Stimulated activated CD8-positive, alpha-beta memory T cell treated with anti-CD3 and anti-CD28 coated beads, Interleukin-12 subunit alpha, Interleukin-12 subunit beta, amount 100 ng/mL, for 24 hours (primary cell): Measurements from ENCODE around the gene NPHP4.
"Not testable (repeated sequence)": the region's sequence is repeated elsewhere in the genome, so short reads cannot be mapped to it uniquely, and the experiment has no call there.

Experiments used
- DNase-seq: peaks from one replicate; pipeline ENCODE4 v3.0.0-alpha.2; 2020; ENCODE audit errors: extremely low read depth

Gene NPHP4

GRCh38 chr1:5934058-5934884 is 58.0 kb downstream of the NPHP4 start:
- DNase-seq, result no peak

DNA sequence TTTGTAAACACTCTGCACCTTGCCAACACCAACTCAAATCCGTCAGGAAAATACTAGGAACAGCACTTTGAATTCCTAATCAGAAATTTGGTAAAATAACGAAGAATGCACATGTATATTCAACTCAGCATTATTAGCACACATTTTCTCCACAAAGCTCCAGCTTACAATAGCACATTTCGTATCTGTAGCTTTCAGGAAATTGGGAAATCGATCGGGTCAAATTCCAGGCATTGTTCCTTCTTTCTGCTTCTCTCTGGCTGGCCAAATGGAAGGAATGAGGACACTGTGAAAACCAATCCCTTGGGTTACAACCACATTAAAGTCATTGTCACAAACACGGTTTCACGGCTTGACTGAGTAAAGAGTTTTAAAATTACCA is 58.6 kb downstream of the NPHP4 start:
- DNase-seq, result no peak

GRCh38 chr1:5933050-5933449 is 59.2 kb downstream of the NPHP4 start:
- no peak for DNase-seq

GRCh38 chr1:5928714-5929400 is 63.4 kb downstream of the NPHP4 start:
- DNase-seq, result no peak

DNA sequence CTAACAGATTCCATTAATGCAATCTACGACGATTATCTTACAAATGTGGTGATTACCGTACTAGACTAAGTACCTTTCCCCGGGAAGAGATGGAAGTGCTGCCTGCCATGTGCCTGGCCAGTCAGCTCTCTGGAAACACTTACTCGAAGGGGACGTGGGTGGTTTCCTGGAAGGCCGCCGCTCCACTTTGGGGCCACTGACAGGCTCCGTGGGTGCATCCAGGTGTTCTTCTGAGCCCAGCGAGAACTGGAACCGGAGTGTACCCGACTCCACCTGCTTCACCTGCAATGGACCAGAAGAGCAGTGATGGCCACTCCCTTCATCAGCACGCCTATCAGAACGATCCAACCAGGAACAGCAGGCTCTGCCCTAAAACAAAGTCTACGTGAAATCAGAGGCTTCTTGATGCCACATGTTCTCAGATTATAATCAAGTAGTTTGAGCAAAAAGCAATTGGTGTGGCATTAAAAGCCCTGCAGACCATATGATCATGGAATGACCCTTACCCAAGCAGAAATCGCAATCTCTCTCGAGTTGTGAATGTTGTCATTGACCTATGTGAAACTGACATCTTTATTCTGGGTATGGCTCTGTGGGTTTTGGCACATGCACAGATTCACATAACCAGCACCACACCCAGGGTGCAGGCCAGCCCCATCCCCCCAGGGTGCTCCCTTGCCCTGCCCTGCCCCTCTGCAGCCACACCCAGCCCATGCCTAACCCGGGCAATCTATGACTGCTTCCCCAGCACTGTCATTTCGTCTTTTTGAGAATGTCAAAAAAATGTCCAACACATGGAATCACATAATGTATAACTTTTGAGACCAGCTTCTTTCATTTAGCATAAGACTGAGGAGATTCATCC is 64.5 kb downstream of the NPHP4 start:
- no peak for DNase-seq

- DNase-seq, result no peak
These were observed 65.4 kb downstream of the NPHP4 start for GRCh38 chr1:5926686-5927435.

GRCh38 chr1:5922700-5923330 is 69.4 kb downstream of the NPHP4 start:
- DNase-seq, result not testable (repeated sequence)

DNA sequence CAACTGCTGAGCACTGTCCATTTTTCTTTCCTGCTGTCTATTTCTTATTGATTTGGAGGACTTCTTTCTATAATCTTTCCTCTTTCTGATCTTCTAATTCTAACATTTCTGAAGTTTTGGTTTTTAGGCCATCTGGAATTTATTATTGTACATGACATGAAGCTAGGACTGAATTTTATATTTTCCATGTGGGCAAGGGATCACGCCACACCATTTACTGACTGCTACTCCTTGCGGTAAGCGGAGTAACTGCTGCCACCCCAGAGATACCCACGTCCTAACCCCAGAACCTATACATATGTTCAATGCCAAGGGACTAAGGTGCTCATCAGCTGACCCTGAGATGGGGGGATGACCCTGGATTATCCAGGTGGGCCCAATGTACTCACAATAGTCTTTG is 70.6 kb downstream of the NPHP4 start:
- DNase-seq, result no peak

DNA sequence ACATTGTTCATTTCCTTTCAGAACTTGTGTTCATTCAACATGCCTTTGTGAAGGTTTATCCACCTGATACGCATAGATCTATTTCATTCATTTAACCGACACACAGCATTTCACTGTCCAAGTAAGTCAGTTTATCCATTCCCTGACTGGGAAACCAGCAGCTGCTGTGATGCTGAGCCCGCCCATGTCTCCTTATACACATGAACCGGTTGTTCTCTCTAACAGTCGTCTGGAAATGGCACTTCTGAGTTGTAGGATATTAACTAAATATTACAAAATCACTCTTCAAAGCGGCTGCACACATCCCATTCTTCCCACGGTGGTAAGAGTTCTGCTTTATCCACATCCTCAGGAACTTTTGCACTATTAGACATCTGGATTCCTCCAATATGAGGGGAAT is 71.1 kb downstream of the NPHP4 start:
- DNase-seq, result no peak

DNA sequence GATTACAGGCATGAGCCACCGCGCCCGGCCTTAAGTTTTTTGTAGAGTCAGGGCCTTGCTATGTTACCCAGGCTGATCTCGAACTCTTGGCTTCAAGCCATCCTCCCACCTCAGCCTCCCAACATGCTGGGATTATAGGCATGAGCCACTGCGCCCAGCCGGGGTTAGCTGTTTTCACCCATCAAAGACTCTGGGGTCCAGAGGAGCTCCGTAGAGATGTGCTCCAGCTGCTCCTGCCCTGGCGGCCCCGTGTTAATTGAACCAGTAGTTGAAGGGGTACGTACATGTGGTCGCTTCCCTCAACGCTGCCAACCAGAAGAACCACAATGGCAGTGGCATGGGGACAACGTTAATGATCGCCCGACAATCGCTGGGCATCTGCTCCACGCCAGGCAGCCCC is 72.0 kb downstream of the NPHP4 start:
- DNase-seq, result no peak

DNA sequence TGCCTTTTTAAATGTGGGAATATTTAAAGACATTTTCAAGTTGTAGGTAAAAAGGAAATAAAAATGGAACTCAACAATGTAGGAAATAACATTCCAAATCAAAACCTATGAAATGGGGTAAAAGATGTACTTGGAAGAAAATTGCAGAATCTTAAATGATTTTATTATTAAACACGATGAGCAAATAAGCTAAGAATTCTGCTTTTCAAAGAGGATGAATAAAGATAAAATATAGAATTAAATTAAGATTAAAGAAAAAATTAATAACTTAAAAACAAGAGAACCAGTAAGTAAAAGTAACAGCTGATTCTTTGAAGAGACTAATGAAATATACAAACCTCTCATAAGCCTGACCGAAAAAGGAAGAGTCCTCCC is 74.0 kb downstream of the NPHP4 start:
- DNase-seq, result no peak

DNA sequence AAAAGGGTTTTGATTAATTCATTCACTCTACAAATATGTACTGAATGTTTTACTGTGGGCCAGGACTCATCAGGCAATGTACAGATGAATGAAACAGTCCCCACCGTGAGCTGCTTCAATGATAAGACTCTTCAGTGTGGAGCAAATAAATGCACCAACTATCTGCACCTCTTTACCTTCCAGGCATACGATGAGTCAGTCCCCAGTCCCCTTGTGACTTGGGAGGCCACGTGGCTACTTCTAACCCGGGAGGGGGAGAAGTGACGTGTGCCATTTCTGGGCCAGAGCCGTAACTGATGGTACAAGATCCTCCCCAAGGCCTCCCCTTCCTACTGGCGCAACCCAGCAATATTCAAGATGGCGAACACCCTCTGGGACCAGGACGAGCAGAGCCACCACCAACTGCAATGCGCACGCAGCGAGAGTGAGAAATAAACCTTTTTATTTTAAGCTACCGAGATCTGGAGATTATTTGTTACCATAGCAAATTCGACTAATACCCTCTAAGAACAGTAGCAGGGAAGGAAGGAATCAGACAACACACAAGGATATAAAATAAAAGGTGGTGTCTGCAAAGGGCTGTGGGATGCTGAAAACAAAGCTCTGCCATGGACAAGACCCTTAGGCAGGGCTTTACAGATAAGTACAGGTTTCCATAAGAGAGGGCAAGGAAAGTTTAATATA is 74.5 kb downstream of the NPHP4 start:
- no peak for DNase-seq

GRCh38 chr1:5917281-5917590 is 75.0 kb downstream of the NPHP4 start:
- no peak for DNase-seq

DNA sequence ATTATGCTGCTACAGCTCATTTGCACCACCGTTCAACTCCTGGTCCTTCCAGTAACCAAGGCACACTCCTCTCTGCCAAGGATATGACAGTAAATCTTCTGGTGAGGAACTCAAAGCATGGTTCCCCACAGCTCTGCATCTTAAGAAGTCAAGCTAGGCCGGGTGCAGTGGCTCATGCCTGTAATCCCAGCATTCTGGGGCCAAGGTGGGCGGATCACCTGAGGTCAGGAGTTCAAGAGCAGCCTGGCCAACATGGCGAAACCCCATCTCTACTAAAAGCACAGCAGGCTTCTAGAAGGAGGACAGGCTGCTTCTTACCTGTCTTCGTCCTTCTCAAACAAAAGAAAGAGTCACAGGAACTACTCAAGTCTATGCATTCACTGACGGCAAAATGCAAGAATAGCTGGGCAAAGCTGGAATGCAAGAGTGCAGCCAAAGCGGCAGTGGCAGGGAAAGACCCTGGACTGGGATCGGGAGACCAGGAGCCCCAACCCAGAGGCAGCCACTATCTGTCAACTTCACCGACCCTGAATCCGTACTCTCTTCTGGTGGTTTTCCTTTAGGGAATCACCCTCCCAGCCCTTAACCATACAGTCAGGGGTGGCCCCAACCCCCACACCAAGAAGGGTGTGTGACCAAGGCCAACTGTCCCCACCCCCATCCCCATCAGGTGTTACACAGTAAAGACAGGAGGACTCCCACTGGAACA is 75.5 kb downstream of the NPHP4 start:
- no peak for DNase-seq

DNA sequence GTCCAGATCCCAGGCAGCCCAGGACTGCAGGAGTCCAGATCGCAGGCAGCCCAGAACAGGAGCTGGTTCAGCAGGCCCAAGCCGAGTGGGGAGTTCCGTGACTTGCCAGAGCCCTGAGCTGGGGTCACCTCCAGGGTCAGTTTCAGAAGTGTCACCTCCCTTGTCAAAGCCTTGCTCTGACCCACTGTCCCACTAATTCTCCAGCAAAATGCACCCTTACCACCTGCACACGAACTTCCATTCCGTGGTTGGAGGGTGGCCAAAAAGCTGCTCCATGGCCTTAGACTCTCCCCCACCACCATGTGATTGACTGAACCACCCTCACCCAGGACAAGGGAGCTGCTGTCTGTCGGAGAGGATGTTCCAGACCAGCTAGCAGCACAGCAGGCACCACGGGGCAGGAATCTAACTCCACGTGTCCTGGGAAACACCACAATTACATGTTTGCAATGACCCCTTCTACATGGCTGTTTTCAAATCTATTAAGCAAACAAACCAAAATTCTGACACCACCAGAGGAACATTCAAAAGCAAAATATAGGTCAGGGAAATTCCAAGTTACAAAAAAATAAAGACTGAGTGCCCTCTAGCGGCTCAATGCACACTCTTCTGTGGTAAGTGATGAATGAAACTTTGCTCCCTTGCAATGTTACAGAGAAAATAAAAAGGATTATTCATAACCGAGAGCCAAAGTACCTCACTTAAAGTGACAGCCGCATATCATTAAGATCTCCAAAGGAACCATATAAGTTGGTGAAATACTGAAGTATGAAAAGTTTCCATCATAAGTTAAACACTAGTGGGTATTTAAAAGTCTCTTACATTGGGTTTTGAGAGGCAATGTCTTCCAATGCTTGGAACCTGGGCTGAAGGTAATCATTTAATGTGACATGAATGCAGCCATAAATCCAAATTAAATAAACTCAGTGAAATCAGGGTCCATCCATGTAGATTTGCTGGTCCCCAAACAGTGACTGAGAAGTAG is 76.3 kb downstream of the NPHP4 start:
- no peak for DNase-seq

DNA sequence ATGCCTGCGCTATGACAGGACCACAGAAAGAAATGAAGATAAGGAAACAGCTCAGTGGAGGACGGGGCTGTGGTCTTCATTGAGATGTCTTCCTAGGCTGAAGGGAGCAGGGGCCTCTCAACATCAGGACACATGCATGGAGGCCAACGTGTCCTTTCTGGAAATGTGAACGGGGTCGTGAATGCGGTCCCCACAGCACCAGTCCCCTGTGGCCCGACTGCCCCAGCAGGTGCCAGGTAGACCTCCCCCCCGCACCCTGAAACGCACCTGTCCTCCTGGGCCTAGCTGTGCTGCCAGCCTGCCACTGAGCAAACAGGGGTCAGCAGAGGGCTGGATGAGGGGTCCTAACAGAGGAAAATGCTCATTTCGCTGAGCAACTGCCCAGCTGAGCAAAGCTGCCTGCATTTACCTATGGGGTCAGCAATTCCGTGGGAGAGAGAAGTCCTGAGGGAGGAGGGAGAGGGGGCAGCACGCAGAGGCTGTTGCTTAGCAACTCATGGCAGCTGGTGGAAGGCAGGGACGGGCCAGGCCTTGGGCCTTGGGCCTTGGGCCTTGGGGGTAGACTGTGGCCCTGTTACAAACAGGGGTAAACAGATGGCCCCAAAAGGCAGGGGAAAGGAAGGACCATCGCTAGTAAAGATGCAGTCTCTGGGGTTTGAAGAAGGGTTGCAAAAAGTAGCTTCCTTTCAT is 77.4 kb downstream of the NPHP4 start:
- no peak for DNase-seq

DNA sequence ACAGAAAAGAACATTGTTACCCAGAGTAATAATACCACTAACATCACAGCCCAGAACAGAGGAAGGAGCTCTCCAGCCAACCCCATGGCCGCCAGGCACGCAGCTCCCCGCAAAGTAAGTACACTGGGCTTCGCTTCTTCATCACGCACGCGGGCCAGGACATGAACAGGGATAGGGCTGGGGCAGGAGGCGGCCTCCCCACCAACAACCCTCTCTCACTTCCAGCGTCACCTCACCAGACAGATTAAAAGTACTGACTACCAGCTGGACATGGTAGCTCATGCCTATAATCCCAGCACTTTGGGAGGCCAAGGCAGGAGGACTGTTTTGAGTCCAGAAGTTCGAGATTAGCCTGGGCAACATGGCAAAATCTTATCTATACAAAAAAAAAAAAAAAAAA is 78.3 kb downstream of the NPHP4 start:
- no peak for DNase-seq

DNA sequence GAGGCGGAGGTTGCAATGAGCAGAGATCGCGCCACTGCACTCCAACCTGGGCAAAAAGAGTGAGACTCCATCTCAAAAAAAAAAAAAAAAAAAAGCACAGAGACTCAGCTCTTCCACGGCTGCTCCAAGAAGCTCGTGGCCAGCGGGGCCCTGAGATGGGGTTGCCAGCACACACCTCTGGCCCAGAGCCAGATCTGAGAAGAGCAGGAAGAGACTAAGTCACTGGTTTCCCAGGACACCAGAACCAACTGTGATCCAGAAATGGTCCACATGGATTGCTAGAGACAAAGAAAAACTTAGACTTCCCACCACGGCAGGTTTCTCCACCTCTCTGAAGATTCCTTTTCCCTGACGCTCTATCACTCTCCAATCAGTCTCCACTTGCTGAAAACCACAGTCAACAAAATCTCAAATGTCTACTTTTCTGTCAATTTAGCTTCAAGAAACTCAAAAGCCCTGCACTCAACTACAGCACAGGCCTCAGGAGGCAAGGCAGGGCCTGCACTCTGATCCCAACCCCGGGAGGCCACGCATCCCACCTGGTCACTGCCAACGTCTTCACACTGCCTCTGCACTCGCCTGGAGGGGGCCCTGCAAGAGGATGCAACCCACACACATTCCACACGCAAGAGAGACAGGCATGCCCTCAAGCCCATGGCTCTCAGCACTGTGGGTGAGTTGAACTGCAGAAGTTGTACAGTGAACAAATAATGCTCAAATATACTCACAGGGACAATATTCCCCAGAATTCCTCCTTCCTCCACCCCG is 79.0 kb downstream of the NPHP4 start:
- no peak for DNase-seq
